SK-N-SH treated with all-trans-retinoic acid at 6 μM for 48 hours (cell line): Measurements from ENCODE around the gene LDHAL6B.

Experiments used
- GLIS3 ChIP-seq: fragments of 250-450 bp; sonication (Bioruptor Pico); IDR thresholded peaks from 2 replicates; pipeline ENCODE4 v1.5.0; 2020; ENCODE audit warnings: mild to moderate bottlenecking, moderate library complexity
- ISL1 ChIP-seq: fragments of 250-450 bp; sonication (Bioruptor Pico); IDR thresholded peaks from 2 replicates; pipeline ENCODE4 v2.1.2; 2022; ENCODE audit warnings: mild to moderate bottlenecking, moderate library complexity
- PATZ1 ChIP-seq: fragments of 250-450 bp; sonication (Bioruptor Pico); IDR thresholded peaks from 2 replicates; pipeline ENCODE4 v1.8.0; 2020; ENCODE audit warnings: mild to moderate bottlenecking, moderate library complexity, borderline replicate concordance
- PPARA ChIP-seq: fragments of 250-450 bp; sonication (Bioruptor Pico); IDR thresholded peaks from 2 replicates; pipeline ENCODE4 v1.5.0; 2020; ENCODE audit warnings: mild to moderate bottlenecking, borderline replicate concordance
- SNAI2 ChIP-seq: fragments of 250-450 bp; sonication (Bioruptor Pico); IDR thresholded peaks from 2 replicates; pipeline ENCODE4 v1.5.0; 2020; ENCODE audit warnings: mild to moderate bottlenecking, moderate library complexity
- TCF4 ChIP-seq: fragments of 250-450 bp; sonication (Bioruptor Pico); IDR thresholded peaks from 2 replicates; pipeline ENCODE4 v1.8.0; 2021; ENCODE audit warnings: mild to moderate bottlenecking, moderate library complexity, borderline replicate concordance
- ZFP3 ChIP-seq: fragments of 250-450 bp; sonication (Bioruptor Pico); IDR thresholded peaks from 2 replicates; pipeline ENCODE4 v1.5.0; 2020; ENCODE audit warnings: mild to moderate bottlenecking, moderate library complexity
- ZNF70 ChIP-seq: fragments of 450-650 bp; formaldehyde crosslinking; IDR thresholded peaks from 2 replicates; pipeline ENCODE4 v1.5.0; 2020; ENCODE audit warnings: mild to moderate bottlenecking, moderate library complexity

GRCh38 chr15:59242649-59243048 lies 36.0 kb downstream of the LDHAL6B start:
- TF ChIP-seq SNAI2 (CRISPR knock-in tag) (no peak), ZFP3 (no peak), PATZ1 (CRISPR knock-in tag) (no peak), GLIS3 (CRISPR knock-in tag) (no peak), TCF4 (CRISPR knock-in tag) (no peak), ISL1 (CRISPR knock-in tag) (no peak), ZNF70 (CRISPR knock-in tag) (no peak), PPARA (CRISPR knock-in tag) (no peak)
